HG02678 (cell line): Measurements from ENCODE around the gene DNAH5.

Experiments used
- ATAC-seq: cut with Tn5 transposase; IDR thresholded peaks from one replicate; pipeline ENCODE4 v1.9.1; 2021; ENCODE audit warnings: mild to moderate bottlenecking, moderate library complexity; ENCODE audit not compliant: unreplicated experiment

Gene DNAH5

GRCh38 chr5:13739479-13739878, 205.0 kb downstream of the DNAH5 start:
- no peak for ATAC-seq

GRCh38 chr5:13735691-13736090, 208.8 kb downstream of the DNAH5 start:
- ATAC-seq = no peak

- no peak for ATAC-seq
These were observed 213.3 kb downstream of the DNAH5 start for GRCh38 chr5:13731121-13731628.

- no peak for ATAC-seq
These were observed 235.6 kb downstream of the DNAH5 start for GRCh38 chr5:13708906-13709305.

- ATAC-seq = no peak
These were observed 236.1 kb downstream of the DNAH5 start for GRCh38 chr5:13708432-13708831.

- no peak for ATAC-seq
These were observed 240.1 kb downstream of the DNAH5 start for GRCh38 chr5:13704396-13704795.

GRCh38 chr5:13700626-13701025, 243.9 kb downstream of the DNAH5 start:
- ATAC-seq = no peak

GRCh38 chr5:13698885-13699284, 245.6 kb downstream of the DNAH5 start:
- no peak for ATAC-seq

- ATAC-seq = no peak
These were observed 249.3 kb downstream of the DNAH5 start for GRCh38 chr5:13695076-13695712.

- no peak for ATAC-seq
These were observed 252.3 kb downstream of the DNAH5 start for GRCh38 chr5:13692172-13692571.

- ATAC-seq = no peak
These were observed 268.0 kb downstream of the DNAH5 start for GRCh38 chr5:13676531-13676930.

GRCh38 chr5:13674391-13674790, 270.1 kb downstream of the DNAH5 start:
- no peak for ATAC-seq

- no peak for ATAC-seq
These were observed 271.0 kb downstream of the DNAH5 start for GRCh38 chr5:13673511-13673910.

- no peak for ATAC-seq
These were observed 280.1 kb downstream of the DNAH5 start for GRCh38 chr5:13664377-13664776.

- no peak for ATAC-seq
These were observed 281.9 kb downstream of the DNAH5 start for GRCh38 chr5:13662626-13663025.

GRCh38 chr5:13661272-13661671, 283.2 kb downstream of the DNAH5 start:
- no peak for ATAC-seq

GRCh38 chr5:13660072-13660471, 284.4 kb downstream of the DNAH5 start:
- ATAC-seq = no peak

- no peak for ATAC-seq
These were observed 285.1 kb downstream of the DNAH5 start for GRCh38 chr5:13659391-13659790.

GRCh38 chr5:13658761-13659160, 285.7 kb downstream of the DNAH5 start:
- ATAC-seq = no peak

- ATAC-seq = no peak
These were observed 286.3 kb downstream of the DNAH5 start for GRCh38 chr5:13658152-13658551.

- ATAC-seq = no peak
These were observed 290.8 kb downstream of the DNAH5 start for GRCh38 chr5:13653709-13654108.

- no peak for ATAC-seq
These were observed 294.8 kb downstream of the DNAH5 start for GRCh38 chr5:13649656-13650055.

- ATAC-seq = no peak
These were observed 295.7 kb downstream of the DNAH5 start for GRCh38 chr5:13648822-13649221.
